ENCODE data around the gene PLCB2.

The PLCB2 gene

DNA sequence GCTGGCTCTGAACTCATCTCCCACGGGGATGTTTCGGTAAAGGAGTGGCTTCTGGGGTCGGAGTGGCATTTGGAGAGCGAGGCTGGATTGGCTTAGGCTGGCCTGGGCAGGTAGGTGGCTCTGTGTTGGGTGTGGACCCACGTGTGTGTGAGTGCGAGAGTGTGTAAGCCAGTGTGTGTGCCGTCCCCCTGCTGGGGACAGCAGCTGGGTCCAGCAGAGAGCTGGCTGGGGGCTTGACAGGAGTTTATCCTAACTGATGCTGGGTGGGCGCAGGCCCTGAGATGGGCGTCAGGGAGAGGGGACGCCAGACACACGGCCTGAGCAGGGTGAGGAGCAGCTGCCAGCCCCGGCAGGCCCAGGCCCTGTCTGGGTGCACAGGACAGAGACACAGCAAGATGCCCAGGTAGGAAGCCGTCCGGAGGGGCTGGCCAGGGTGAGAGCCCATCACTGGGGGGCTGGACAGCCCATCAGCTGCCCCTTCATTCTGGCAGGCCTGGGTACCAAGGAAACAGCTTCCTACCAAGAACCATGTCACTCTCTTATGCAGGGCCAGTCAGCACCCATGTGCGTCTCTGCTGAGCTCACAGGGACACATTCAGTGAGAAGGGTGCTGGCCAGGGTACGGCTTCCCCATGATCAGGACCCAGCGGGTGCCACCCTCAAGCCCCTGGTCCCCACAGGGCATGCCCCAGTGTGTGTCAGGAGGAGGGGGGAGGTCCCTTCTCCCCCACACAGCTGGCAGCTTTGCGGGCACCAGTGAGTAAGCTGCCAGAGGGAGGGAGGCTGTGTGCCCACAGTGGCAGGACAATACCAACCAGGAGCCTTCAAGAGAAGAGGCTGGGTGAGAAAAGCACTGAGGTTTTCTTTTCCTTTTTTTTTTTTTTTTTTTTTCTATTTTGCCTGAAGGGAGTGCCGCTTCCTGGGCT is 67.8 kb downstream of the PLCB2 start:
- TF ChIP-seq, protein P1, sequence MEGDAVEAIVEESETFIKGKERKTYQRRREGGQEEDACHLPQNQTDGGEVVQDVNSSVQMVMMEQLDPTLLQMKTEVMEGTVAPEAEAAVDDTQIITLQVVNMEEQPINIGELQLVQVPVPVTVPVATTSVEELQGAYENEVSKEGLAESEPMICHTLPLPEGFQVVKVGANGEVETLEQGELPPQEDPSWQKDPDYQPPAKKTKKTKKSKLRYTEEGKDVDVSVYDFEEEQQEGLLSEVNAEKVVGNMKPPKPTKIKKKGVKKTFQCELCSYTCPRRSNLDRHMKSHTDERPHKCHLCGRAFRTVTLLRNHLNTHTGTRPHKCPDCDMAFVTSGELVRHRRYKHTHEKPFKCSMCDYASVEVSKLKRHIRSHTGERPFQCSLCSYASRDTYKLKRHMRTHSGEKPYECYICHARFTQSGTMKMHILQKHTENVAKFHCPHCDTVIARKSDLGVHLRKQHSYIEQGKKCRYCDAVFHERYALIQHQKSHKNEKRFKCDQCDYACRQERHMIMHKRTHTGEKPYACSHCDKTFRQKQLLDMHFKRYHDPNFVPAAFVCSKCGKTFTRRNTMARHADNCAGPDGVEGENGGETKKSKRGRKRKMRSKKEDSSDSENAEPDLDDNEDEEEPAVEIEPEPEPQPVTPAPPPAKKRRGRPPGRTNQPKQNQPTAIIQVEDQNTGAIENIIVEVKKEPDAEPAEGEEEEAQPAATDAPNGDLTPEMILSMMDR (IDR thresholded peaks at IDR 0.05; ENCODE audit: extremely low read depth, insufficient read depth, missing control alignments) = no peak
- peak; percentile 34 for DNase-seq (ENCODE audit: low spot score)
- in situ Hi-C loops (cut with MboI; ENCODE audit: low pct_unique_long_range_greater_than_20kb, low sequenced_read_pairs, unreplicated experiment) = no loop called here

DNA sequence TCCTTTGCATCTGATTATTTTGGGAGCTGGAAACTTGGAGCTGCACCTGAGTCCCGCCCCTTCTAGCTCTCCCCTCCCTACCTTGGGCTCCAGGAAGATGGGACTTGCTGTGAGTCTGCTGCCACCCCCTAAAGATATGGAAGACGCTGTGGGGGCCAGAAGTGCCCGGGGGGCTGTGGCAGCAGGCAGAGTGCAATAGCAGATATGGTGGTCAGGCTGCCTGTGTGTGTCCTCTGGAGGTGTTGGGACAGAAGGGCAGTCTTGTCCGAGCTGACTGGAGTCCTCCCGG is 68.4 kb downstream of the PLCB2 start:
- no peak for DNase-seq (ENCODE audit: low spot score)
- in situ Hi-C loops (cut with MboI; ENCODE audit: low pct_unique_long_range_greater_than_20kb, low sequenced_read_pairs, unreplicated experiment) = no loop called here
- TF ChIP-seq, protein P1 (IDR thresholded peaks at IDR 0.05; ENCODE audit: extremely low read depth, insufficient read depth, missing control alignments) = no peak

DNA sequence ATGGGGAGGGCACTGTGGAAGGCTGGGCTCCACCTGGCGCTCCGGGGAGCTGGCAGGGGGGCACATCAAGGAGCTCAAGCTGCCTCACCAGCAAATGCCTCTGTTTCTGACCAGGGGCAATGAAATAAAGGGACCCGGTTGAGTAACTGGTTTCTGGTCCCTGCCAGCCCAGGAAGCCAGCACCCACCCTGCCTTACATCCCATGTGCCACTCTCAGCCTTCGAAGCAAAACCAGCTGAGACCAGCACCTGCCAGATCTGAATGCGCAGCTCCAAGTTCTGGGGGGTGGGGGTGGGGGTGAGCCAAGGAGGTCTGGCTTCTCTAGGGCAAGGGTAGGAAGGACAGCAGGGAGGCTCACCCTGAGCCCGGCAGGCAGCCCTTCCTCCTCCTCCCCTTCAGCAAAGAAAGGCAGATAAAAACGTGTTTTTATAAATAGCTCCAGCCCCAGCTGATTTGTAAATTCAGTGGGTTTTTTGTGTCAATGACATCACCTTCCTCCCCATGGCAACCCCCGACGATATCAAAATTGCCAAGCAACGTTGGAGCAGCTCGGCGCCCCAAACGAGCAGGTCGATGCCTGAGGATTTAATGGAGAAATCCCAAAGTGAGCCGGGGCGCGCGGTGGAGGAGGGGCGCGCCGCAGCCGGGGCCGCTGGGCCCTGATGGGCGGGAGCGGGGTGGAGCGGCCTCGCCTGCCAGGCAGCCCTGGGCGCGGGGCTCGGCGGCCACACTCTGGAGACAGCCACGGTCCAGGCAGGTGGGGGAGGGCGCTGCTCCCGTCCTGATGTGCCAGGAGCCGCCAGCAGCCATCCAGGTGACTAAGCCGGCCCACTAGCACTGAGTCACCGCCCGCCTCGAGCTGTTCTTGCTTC is 69.0 kb downstream of the PLCB2 start, which contains the start of gene PAK6:
TSS of gene PAK6 (plus strand) at position 532 of the 872 bp plus-strand sequence. CDS start 25,723 bp downstream, outside the sequence.
- in situ Hi-C loops (cut with MboI; ENCODE audit: low pct_unique_long_range_greater_than_20kb, low sequenced_read_pairs, unreplicated experiment) = no loop called here
- DNase-seq (ENCODE audit: low spot score) = peak; percentile 75
- TF ChIP-seq, protein P1 (IDR thresholded peaks at IDR 0.05; ENCODE audit: extremely low read depth, insufficient read depth, missing control alignments) = no peak

Data from GM13977 (cell line).